Trophoblast cell (in vitro differentiated cells and primary cell): ENCODE data around the gene VANGL1.
A peak's percentile ranks its signal among the peaks of the same experiment; 100 is the strongest.

Experiments
- DNase-seq, 2 donors: peaks; one replicate each; pipeline ENCODE4 v3.0.0-alpha.2; 2016
- H2AFZ ChIP-seq: 2 replicates; pipeline ENCODE4 v1.6.1; 2013; ENCODE audit warnings: low read length, moderate library complexity, mild to moderate bottlenecking; ENCODE audit not compliant: insufficient read depth, poor library complexity
- H2AK5ac ChIP-seq: 2 replicates; pipeline ENCODE4 v1.6.1; 2013; ENCODE audit warnings: mild to moderate bottlenecking, low read length
- H2BK120ac ChIP-seq: 2 replicates; pipeline ENCODE4 v1.6.1; 2013; ENCODE audit warnings: low read length, mild to moderate bottlenecking, moderate library complexity; ENCODE audit not compliant: insufficient read depth, poor library complexity
- H2BK12ac ChIP-seq: 2 replicates; pipeline ENCODE4 v1.6.1; 2013; ENCODE audit warnings: mild to moderate bottlenecking, low read length, moderate library complexity
- H2BK5ac ChIP-seq: 2 replicates; pipeline ENCODE4 v1.6.1; 2013; ENCODE audit warnings: low read length, low read depth, moderate library complexity, mild to moderate bottlenecking; ENCODE audit not compliant: poor library complexity
- H3K14ac ChIP-seq: 2 replicates; pipeline ENCODE4 v1.6.1; 2013; ENCODE audit warnings: mild to moderate bottlenecking, low read length
- H3K18ac ChIP-seq: 2 replicates; pipeline ENCODE4 v1.6.1; 2013; ENCODE audit warnings: mild to moderate bottlenecking, low read length
- H3K23ac ChIP-seq: 2 replicates; pipeline ENCODE4 v1.6.1; 2013; ENCODE audit warnings: low read length
- H3K27ac ChIP-seq: 2 replicates; pipeline ENCODE4 v1.5.1; 2013; ENCODE audit warnings: low read depth, mild to moderate bottlenecking, inconsistent platforms, low read length, moderate library complexity
- H3K27me3 ChIP-seq: 2 replicates; pipeline ENCODE4 v1.6.1; 2013; ENCODE audit warnings: inconsistent platforms, mild to moderate bottlenecking, low read length, moderate library complexity; ENCODE audit not compliant: insufficient read depth
- H3K36me3 ChIP-seq, 2 experiments: 1 replicate in 1 of 2; 2 replicates in 1 of 2; pipeline ENCODE4 v1.6.1; 2013; ENCODE audit warnings: low read length in 2 of 2, mild to moderate bottlenecking in 2 of 2, moderate library complexity in 1 of 2; ENCODE audit not compliant: insufficient read depth in 2 of 2, control insufficient read depth in 1 of 2
- H3K4ac ChIP-seq: 2 replicates; pipeline ENCODE4 v1.6.1; 2013; ENCODE audit warnings: low read depth, mild to moderate bottlenecking, low read length, moderate library complexity
- H3K4me1 ChIP-seq, 2 experiments: 1 replicate in 1 of 2; 2 replicates in 1 of 2; pipeline ENCODE4 v1.6.1; 2013; ENCODE audit warnings: low read length in 2 of 2, mild to moderate bottlenecking in 2 of 2, moderate library complexity in 1 of 2; ENCODE audit not compliant: insufficient read depth in 2 of 2, control insufficient read depth in 1 of 2
- H3K4me2 ChIP-seq: 2 replicates; pipeline ENCODE4 v1.6.1; 2013; ENCODE audit warnings: inconsistent platforms, mild to moderate bottlenecking, low read length, moderate library complexity
- H3K4me3 ChIP-seq: 2 replicates; pipeline ENCODE4 v1.5.1; 2013; ENCODE audit warnings: mild to moderate bottlenecking, low read depth, low read length, inconsistent platforms
- H3K79me1 ChIP-seq: one replicate; pipeline ENCODE4 v1.6.1; 2013; ENCODE audit warnings: low read length
- H3K79me2 ChIP-seq: 2 replicates; pipeline ENCODE4 v1.6.1; 2013; ENCODE audit warnings: low read length, mild to moderate bottlenecking; ENCODE audit not compliant: control insufficient read depth, insufficient read depth, poor library complexity
- H3K9ac ChIP-seq: 2 replicates; pipeline ENCODE4 v1.6.1; 2013; ENCODE audit warnings: mild to moderate bottlenecking, low read length
- H3K9me3 ChIP-seq: 2 replicates; pipeline ENCODE4 v1.6.1; 2013; ENCODE audit warnings: low read depth, mild to moderate bottlenecking, control low read depth, inconsistent platforms, low read length; ENCODE audit not compliant: insufficient read depth
- H4K12ac ChIP-seq: 2 replicates; pipeline ENCODE4 v1.6.1; 2013; ENCODE audit warnings: low read depth, mild to moderate bottlenecking, low read length, moderate library complexity
- H4K8ac ChIP-seq: 2 replicates; pipeline ENCODE4 v1.6.1; 2013; ENCODE audit warnings: low read depth, mild to moderate bottlenecking, low read length, moderate library complexity
- H4K91ac ChIP-seq: one replicate; pipeline ENCODE4 v1.6.1; 2013; ENCODE audit warnings: low read depth, mild to moderate bottlenecking, low read length, moderate library complexity
- WGBS: extraction: QIAGEN DNeasy Blood & Tissue Kit; methylation state at CpG from one replicate; pipeline ENCODE4 v1.1.7; 2013; ENCODE audit warnings: missing lambda C conversion rate; ENCODE audit not compliant: insufficient read length, insufficient coverage; ENCODE audit errors: extremely low coverage; 5-methylcytosine and 5-hydroxymethylcytosine counted together

VANGL1 gene

GRCh38 chr1:115668579-115668978 lies 26.8 kb downstream of the VANGL1 start:
- H4K12ac ChIP-seq: no peak overlapping the region
- no peak overlapping the region for H4K8ac ChIP-seq
- H3K27me3 ChIP-seq: no peaks in the 10 kb centered on the region
- peak overlapping the region; percentile 49 for H2BK5ac ChIP-seq
- H2AFZ ChIP-seq: no peak overlapping the region
- no peak overlapping the region for H3K4ac ChIP-seq
- peaks cover 12 to 30% of the 10 kb centered on the region in 2 experiments for H3K36me3 ChIP-seq
- H3K4me2 ChIP-seq: no peak overlapping the region
- H3K9ac ChIP-seq: no peak overlapping the region
- peaks cover 22 to 32% of the 10 kb centered on the region in 2 experiments for H3K4me1 ChIP-seq
- no peak overlapping the region for H3K14ac ChIP-seq
- H3K79me2 ChIP-seq: peaks cover 2% of the 10 kb centered on the region
- H4K91ac ChIP-seq: no peak overlapping the region
- H3K23ac ChIP-seq: no peak overlapping the region
- H2BK120ac ChIP-seq: no peak overlapping the region
- H3K79me1 ChIP-seq: peaks cover 9% of the 10 kb centered on the region
- H2BK12ac ChIP-seq: no peak overlapping the region
- H2AK5ac ChIP-seq: no peak overlapping the region
- no peak for DNase-seq
- H3K27ac ChIP-seq: peak overlapping the region; percentile 54
- H3K18ac ChIP-seq: no peak overlapping the region
- no peak overlapping the region for H3K4me3 ChIP-seq
- no CpG with 5 or more reads among the region's 1 CpG for WGBS
- no peaks in the 10 kb centered on the region for H3K9me3 ChIP-seq

GRCh38 chr1:115669002-115669673 lies 27.4 kb downstream of the VANGL1 start:
- no peak overlapping the region for H3K4me3 ChIP-seq
- H3K9ac ChIP-seq: no peak overlapping the region
- peaks cover 6 to 24% of the 10 kb centered on the region in 2 experiments for H3K36me3 ChIP-seq
- no peak overlapping the region for H2BK5ac ChIP-seq
- H4K12ac ChIP-seq: no peak overlapping the region
- H3K9me3 ChIP-seq: no peaks in the 10 kb centered on the region
- peak overlapping the region; percentile 54 for H3K27ac ChIP-seq
- no peak overlapping the region for H3K4ac ChIP-seq
- peak overlapping the region; percentile 46 for H2BK120ac ChIP-seq
- H3K23ac ChIP-seq: no peak overlapping the region
- no peak overlapping the region for H2AFZ ChIP-seq
- peak overlapping the region; percentile 56 for H2BK12ac ChIP-seq
- DNase-seq: peak in 1 of 2 donors; percentile 19
- no peak overlapping the region for H3K4me2 ChIP-seq
- peaks cover 2% of the 10 kb centered on the region for H3K79me2 ChIP-seq
- WGBS: no CpG with 5 or more reads among the region's 5 CpGs
- no peak overlapping the region for H3K14ac ChIP-seq
- peaks cover 22 to 32% of the 10 kb centered on the region in 2 experiments for H3K4me1 ChIP-seq
- no peaks in the 10 kb centered on the region for H3K27me3 ChIP-seq
- peaks cover 9% of the 10 kb centered on the region for H3K79me1 ChIP-seq
- no peak overlapping the region for H4K8ac ChIP-seq
- H2AK5ac ChIP-seq: no peak overlapping the region
- no peak overlapping the region for H3K18ac ChIP-seq
- peak overlapping the region; percentile 40 for H4K91ac ChIP-seq

GRCh38 chr1:115669886-115670285 lies 28.1 kb downstream of the VANGL1 start:
- no peak overlapping the region for H3K18ac ChIP-seq
- no peak for DNase-seq
- H3K27ac ChIP-seq: no peak overlapping the region
- H3K4me2 ChIP-seq: no peak overlapping the region
- no peaks in the 10 kb centered on the region for H3K9me3 ChIP-seq
- WGBS: no CpG with 5 or more reads among the region's 1 CpG
- no peak overlapping the region for H4K12ac ChIP-seq
- H4K8ac ChIP-seq: no peak overlapping the region
- H3K4ac ChIP-seq: no peak overlapping the region
- H3K14ac ChIP-seq: no peak overlapping the region
- H3K23ac ChIP-seq: no peak overlapping the region
- no peak overlapping the region for H2BK120ac ChIP-seq
- H4K91ac ChIP-seq: no peak overlapping the region
- peaks cover 4 to 20% of the 10 kb centered on the region in 2 experiments for H3K36me3 ChIP-seq
- H3K4me3 ChIP-seq: no peak overlapping the region
- H2AFZ ChIP-seq: no peak overlapping the region
- H2BK5ac ChIP-seq: no peak overlapping the region
- H3K4me1 ChIP-seq: peaks cover 22 to 32% of the 10 kb centered on the region in 2 experiments
- H2AK5ac ChIP-seq: no peak overlapping the region
- peaks cover 2% of the 10 kb centered on the region for H3K79me2 ChIP-seq
- H3K9ac ChIP-seq: no peak overlapping the region
- no peaks in the 10 kb centered on the region for H3K27me3 ChIP-seq
- peak overlapping the region; percentile 25 for H2BK12ac ChIP-seq
- peaks cover 9% of the 10 kb centered on the region for H3K79me1 ChIP-seq

DNA sequence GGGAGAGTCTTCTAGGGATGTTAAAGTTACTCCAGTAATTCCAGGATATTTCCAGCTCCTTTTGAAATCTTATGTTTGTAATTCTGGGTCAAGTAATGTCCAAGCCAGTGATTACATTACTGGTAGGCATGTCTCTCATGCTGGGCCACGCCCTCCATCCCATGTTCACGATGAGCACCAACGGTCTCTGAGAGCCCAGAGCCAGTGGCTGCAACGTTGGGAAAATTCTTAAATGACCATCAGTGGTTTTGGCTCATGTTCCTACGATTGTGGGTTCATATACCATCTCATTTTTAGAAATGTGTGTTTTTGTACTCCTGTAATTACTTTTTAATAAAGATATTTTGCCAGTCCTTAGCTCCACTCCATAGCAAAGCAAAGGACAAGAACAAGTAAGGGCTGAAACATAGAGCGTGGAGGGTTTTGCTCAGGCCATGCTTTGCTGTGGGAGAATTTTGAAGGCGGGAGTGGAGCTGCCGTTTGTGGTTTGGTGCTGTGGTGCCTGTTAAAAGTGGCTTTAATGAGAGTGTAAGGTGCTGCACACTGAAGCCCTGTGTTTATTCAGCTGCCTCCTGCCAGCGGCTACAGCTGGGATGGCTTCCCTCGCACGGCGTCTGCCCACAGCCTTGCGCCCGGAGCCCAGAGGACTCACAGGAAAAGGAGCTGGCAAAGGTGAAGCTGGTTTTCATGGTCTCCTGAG lies 28.9 kb downstream of the VANGL1 start:
- peaks cover 9% of the 10 kb centered on the region for H3K79me1 ChIP-seq
- no peak overlapping the region for H3K4ac ChIP-seq
- H3K27ac ChIP-seq: no peak overlapping the region
- no CpG with 5 or more reads among the region's 14 CpGs for WGBS
- H3K36me3 ChIP-seq: peaks cover 4 to 14% of the 10 kb centered on the region in 2 experiments
- no peak overlapping the region for H3K9ac ChIP-seq
- H3K9me3 ChIP-seq: no peaks in the 10 kb centered on the region
- no peak overlapping the region for H2AK5ac ChIP-seq
- no peak overlapping the region for H3K18ac ChIP-seq
- H2AFZ ChIP-seq: no peak overlapping the region
- H4K12ac ChIP-seq: no peak overlapping the region
- no peak overlapping the region for H4K8ac ChIP-seq
- H2BK5ac ChIP-seq: no peak overlapping the region
- no peak overlapping the region for H3K4me2 ChIP-seq
- H3K4me1 ChIP-seq: peaks cover 16 to 25% of the 10 kb centered on the region in 2 experiments
- H3K23ac ChIP-seq: no peak overlapping the region
- no peak overlapping the region for H3K14ac ChIP-seq
- no peak for DNase-seq
- H4K91ac ChIP-seq: no peak overlapping the region
- no peak overlapping the region for H2BK12ac ChIP-seq
- H3K4me3 ChIP-seq: no peak overlapping the region
- no peak overlapping the region for H2BK120ac ChIP-seq
- H3K79me2 ChIP-seq: peaks cover 2% of the 10 kb centered on the region
- no peaks in the 10 kb centered on the region for H3K27me3 ChIP-seq
